Measurements from ENCODE around the gene WDR62.
A peak's percentile ranks its signal among the peaks of the same experiment; 100 is the strongest.

Gene WDR62

DNA sequence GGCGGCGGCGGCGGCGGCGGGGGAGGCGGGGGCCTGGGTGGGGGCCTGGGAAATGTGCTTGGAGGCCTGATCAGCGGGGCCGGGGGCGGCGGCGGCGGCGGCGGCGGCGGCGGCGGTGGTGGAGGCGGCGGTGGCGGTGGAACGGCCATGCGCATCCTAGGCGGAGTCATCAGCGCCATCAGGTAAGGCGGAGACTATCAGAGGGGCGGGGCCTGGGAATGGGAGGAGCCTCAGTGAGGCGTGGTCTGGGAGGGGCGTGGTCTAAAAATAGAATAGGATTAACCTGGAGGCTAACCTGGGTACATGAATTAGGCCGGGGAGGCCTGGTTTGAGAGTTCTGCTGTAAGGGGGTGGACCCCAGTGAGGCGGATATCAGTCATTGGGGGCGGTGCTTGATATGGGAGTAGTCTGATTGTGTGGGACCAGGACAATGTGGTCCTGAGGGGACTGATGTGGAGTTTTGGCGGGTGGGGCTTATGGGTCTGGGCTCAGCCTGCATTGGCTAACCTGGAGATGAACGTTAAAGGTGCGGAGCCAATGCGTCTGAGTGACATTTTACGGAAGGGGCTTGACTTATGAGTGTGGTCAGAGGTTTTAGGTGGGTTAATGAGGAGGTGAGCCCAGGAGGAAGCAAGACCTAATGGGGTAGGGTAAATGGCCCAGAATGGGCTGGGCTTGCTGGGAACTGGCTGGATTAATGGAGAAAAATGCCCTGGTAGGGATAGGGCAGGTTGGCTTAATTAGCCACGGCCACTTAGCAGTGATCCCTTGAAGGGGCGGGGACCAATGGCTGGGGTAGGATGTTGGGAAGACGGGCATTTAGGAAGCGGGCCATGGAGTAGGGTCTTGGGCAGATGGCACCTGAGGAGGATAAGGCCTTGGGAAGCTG lies 86.6 kb downstream of the WDR62 start:
- TF ChIP-seq ZNF274 (IDR thresholded peaks at IDR 0.05; ENCODE audit: low read depth, low read length): no peak
- peak overlapping the region; percentile 89 for H3K4me3 ChIP-seq (ENCODE audit: low read length)

DNA sequence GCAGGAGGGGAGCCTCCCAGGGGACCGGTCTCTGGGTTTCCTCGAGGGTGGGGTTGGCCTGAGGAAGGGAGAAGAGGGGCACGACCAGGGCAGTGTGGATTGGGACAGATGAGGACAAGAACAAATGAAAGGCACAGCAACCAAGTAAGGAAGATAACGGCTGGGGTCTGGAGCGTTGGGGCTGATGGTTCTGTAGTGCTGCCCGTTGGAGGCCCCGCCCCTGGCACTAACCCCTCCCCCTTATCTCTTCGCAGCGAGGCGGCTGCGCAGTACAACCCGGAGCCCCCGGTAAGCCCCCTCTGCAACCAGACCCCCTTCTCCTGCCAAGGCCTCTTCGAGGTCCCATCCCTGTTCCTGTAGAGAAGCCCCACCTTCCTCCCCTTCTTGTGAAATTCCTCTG lies 87.3 kb downstream of the WDR62 start:
- H3K4me3 ChIP-seq (ENCODE audit: low read length): no peak overlapping the region
- no peak for TF ChIP-seq ZNF274 (IDR thresholded peaks at IDR 0.05; ENCODE audit: low read depth, low read length)

DNA sequence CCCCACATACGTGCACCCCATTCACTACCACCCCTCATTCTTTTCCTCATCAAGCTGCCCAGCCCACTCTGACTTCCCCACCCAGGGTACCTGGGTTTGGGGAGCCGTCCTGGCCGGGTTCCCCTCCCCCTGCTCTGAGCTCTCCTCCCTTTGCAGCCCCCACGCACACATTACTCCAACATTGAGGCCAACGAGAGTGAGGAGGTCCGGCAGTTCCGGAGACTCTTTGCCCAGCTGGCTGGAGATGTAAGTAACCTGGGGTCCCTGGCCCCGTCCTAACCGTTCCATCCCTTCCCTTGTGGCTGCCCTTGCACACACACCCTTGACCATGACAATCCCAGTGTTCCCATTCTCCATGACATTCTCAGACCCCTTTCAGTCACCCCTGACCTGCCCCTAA lies 87.8 kb downstream of the WDR62 start:
- H3K4me3 ChIP-seq (ENCODE audit: low read length): no peak overlapping the region
- no peak for TF ChIP-seq ZNF274 (IDR thresholded peaks at IDR 0.05; ENCODE audit: low read depth, low read length)

DNA sequence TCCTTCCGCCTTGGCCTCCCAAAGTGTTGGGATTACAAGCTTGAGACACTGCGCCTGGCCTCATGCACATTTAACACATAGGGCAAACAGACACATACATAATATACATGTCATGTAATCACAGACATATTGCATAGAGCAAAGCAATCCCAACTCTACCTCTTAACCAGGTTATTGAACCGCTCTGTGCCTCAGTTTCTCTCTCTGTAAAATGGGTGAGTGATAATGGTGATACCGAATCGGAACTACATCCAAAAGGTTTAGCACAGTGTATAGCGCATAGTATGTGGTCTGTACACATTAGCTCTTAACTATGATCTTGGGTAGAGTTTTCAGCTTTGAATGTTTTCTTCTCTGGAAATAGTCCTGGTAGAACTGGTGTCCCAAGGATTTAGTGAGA lies 89.9 kb downstream of the WDR62 start:
- TF ChIP-seq ZNF274 (IDR thresholded peaks at IDR 0.05; ENCODE audit: low read depth, low read length): no peak
- no peak overlapping the region for H3K4me3 ChIP-seq (ENCODE audit: low read length)

DNA sequence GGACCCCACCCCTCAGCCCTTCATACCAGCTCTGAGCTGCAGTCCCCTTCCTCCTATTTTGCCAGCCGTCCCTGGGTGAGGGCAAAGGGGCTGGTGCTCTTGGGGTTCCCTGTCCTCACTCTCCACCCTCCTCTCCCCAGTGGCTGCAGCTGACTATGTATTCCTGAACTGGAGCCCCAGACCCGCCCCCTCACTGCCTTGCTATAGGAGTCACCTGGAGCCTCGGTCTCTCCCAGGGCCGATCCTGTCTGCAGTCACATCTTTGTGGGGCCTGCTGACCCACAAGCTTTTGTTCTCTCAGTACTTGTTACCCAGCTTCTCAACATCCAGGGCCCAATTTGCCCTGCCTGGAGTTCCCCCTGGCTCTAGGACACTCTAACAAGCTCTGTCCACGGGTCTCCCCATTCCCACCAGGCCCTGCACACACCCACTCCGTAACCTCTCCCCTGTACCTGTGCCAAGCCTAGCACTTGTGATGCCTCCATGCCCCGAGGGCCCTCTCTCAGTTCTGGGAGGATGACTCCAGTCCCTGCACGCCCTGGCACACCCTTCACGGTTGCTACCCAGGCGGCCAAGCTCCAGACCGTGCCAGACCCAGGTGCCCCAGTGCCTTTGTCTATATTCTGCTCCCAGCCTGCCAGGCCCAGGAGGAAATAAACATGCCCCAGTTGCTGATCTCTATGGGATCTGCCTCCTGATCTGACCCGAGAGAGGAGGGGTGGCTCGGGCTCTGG lies 95.1 kb downstream of the WDR62 start:
- H3K4me3 ChIP-seq (ENCODE audit: low read length): no peak overlapping the region
- TF ChIP-seq ZNF274 (IDR thresholded peaks at IDR 0.05; ENCODE audit: low read depth, low read length): no peak

DNA sequence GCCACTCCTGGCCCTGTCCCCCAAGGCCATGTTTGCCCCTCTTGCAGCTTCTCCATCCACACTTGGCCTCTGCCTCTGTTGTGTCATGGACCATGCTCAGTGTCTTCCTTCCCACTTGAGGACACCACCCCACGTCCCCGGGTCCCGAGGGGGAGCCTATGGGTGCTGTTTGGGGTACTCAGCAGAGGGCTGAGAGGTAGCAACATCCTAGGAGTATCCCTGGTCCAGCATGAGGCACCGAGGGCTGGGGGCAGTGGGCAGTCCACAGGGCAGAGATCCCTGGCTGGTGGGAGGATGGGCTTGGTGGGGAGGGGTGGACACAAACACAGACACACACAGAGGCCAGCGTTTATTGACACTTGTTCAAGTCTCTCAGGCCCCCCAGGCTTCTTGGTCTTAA lies 95.9 kb downstream of the WDR62 start:
- TF ChIP-seq ZNF274 (IDR thresholded peaks at IDR 0.05; ENCODE audit: low read depth, low read length): no peak
- no peak overlapping the region for H3K4me3 ChIP-seq (ENCODE audit: low read length)

DNA sequence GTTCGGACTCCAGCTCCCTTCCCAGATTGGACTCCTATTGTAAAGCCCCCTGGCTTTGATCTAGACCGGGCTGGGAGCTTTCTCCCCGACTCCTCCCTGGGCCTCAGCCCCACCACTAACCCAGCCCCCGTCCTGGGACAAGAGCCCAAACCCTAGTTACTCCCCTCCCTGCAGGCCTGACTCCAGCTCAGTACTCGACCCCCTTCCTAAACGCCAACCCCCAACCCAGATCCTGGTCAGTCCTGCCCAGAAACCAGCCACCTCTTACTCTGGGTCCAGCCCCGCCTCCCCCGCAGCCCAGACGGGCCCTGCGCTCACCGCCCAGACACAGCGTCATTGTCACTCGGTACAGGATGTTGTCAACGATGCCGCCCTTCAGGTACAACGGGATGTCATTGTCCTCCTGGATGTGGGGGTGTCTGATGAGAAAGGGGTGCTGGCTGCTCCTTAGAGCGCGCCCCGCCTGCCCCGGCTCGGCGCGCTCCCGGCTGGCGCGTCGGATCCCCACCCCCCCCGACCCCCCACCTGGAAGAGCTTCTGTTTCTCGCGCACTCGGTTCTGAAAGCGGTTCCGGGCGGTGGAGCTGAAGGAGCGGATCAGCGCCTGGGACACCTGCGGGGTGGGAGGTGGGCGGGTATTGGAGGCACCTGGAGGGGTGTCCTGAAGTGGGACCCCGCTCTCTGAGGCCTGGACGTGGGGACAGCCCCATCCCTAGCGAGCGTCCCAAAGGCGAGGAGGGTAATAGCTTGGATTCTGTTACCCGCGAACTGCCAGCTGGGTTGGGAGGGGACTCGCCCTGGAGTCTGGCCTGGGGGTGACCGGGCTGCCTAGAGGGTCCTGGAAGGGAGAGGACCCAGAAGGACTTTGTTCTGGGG lies 96.7 kb downstream of the WDR62 start:
- no peak overlapping the region for H3K4me3 ChIP-seq (ENCODE audit: low read length)
- TF ChIP-seq ZNF274 (IDR thresholded peaks at IDR 0.05; ENCODE audit: low read depth, low read length): no peak

DNA sequence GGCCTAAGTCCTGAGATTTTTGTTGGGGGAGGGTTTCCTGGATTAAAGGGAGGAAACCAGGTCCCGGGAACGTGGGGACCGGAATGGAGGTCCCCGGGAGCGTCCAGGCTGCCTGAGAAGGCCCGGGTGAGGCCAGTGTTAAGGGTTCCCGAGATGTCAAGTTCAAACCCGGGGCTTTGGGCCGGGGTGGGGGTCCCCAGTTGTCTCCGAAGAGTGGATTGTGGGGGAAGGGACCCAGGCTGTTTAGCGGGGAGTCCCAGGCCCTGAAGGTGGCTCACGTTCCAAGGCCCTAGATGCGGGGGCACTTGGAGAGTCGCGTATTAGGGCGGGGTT lies 97.3 kb downstream of the WDR62 start:
- no peak for TF ChIP-seq ZNF274 (IDR thresholded peaks at IDR 0.05; ENCODE audit: low read depth, low read length)

DNA sequence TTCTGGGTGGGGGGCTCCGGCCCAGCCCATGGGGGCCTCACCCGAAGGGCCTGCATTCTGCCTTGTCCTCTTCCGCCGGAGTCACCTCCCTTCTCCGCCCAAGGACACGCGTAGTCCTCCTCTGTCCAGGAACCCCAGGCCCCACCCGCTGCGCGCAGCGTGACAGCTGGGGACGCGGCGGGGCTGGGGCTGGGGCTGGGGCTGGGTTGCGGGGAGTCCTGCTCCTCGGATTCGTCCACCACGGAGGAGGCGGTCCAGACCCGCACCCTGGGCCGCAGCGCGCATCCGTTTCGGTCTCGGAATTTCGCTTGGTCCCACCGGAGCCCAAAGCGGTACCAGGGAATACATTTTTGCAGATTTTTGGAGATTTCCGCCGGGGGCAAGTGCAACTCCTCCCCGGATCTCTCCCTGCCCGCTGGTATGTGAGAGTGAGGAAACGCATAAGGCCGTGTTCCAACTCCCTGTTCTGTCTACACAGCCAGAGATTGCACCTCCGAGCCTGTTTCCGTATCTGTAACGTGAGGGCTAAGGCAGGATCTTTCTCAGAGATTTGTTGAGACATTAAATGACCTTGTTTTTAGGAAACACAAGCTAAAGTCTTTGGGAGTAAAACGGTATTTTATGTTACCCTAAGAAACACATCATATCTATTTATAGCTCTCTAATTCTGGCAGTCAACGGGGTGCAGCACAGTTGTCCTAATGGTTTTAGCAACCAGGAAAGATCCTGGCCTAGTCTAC lies 97.8 kb downstream of the WDR62 start, which contains the start of gene COX7A1:
TSS of gene COX7A1 (minus strand) at position 96 of the 740 bp plus-strand sequence. CDS start at position 56, 40 bp downstream.
- no peak within 1 kb of the TSS for H3K4me3 ChIP-seq (ENCODE audit: low read length)
- TF ChIP-seq ZNF274 (IDR thresholded peaks at IDR 0.05; ENCODE audit: low read depth, low read length): no peak

More for the DNA sequence above, 97.3 kb downstream of the WDR62 start:
- no peak overlapping the region for H3K4me3 ChIP-seq (ENCODE audit: low read length)

DNA sequence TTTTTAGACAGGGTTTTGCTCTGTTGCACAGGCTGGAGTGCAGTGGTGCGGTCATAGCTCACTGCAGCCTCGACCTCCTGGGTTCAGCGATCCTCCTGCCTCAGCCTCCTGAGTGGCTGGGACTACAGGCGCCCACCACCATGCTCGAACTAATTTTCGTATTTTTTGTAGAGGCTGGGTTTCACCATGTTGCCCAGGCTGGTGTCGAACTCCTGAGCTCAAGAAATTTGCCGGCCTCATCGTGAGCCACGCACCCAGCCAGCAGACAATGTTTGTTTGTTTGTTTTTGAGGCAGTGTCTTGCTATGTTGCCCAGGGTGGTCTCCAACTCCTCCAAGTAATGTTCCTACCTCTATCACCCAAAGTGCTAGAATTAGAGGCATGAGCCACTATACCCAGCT lies 98.4 kb downstream of the WDR62 start:
- no peak overlapping the region for H3K4me3 ChIP-seq (ENCODE audit: low read length)

More for the DNA sequence above, 98.4 kb downstream of the WDR62 start:
- TF ChIP-seq ZNF274 (IDR thresholded peaks at IDR 0.05; ENCODE audit: low read depth, low read length): no peak

Data from GM08714 (cell line).